GM12872 (cell line): ENCODE results near the gene EGF.

Experiments
- CTCF ChIP-seq: IDR thresholded peaks from 3 replicates; pipeline ENCODE4 v1.5.1; 2011; ENCODE audit warnings: low read depth, mild to moderate bottlenecking, low read length, moderate library complexity; ENCODE audit not compliant: insufficient read depth

EGF gene

GRCh38 chr4:109890076-109890475 is 22.6 kb upstream of the EGF start:
- no peak for TF ChIP-seq CTCF

GRCh38 chr4:109902559-109903251 is 10.0 kb upstream of the EGF start:
- no peak for TF ChIP-seq CTCF

GRCh38 chr4:109908731-109909130 is 4.0 kb upstream of the EGF start:
- TF ChIP-seq CTCF = no peak

GRCh38 chr4:109910256-109910655 is 2.4 kb upstream of the EGF start:
- TF ChIP-seq CTCF = no peak

- no peak for TF ChIP-seq CTCF
These were observed 1.0 kb downstream of the EGF start for GRCh38 chr4:109913596-109914241.

GRCh38 chr4:109914322-109914721 is 1.6 kb downstream of the EGF start:
- TF ChIP-seq CTCF = no peak

GRCh38 chr4:109915385-109916026 is 2.8 kb downstream of the EGF start:
- no peak for TF ChIP-seq CTCF
